GM12892 (cell line): ENCODE data around the gene PRKAG3.

Experiments used
- POLR2A ChIP-seq: IDR thresholded peaks from 2 replicates; pipeline ENCODE4 v1.6.1; 2011; ENCODE audit warnings: low read depth, low read length, control low read depth
- POLR2AphosphoS5 ChIP-seq: IDR thresholded peaks from 2 replicates; pipeline ENCODE4 v1.6.1; 2011; ENCODE audit warnings: low read depth, low read length, control low read depth
- TAF1 ChIP-seq: IDR thresholded peaks from 2 replicates; pipeline ENCODE4 v1.6.1; 2011; ENCODE audit warnings: low read depth, mild to moderate bottlenecking, control low read depth, low read length, borderline replicate concordance

DNA sequence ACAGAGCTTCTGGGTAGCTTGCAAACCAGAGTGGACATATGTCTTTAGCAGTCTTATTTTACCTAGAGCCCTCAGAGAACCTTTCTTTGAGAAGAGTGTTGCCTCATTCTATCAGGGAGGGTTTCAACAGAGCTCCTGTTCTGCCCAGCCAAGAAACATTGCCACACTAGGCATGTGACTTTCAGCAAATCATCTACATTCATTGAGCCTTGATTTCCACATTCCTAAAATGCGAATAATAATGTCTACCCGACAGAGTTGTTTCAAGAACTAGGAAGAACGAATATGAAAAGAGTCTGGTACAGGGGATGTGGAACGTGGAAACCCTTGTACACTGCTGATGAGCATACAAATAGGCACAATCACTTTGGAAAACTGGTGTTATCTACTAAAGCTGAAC, 7.8 kb upstream of the PRKAG3 start:
- TF ChIP-seq POLR2AphosphoS5 (no peak), POLR2A (no peak), TAF1 (no peak)
